Fibroblast of pulmonary artery (primary cell): ENCODE measurements around the gene TRIM71.

ENCODE experiments used
- DNase-seq: peaks from one replicate; pipeline ENCODE4 v3.0.0-alpha.2; 2010; ENCODE audit warnings: low read depth
- H3K4me3 ChIP-seq: replicated peaks from 2 replicates; pipeline ENCODE4 v1.5.1; 2011; ENCODE audit warnings: low read depth, mild to moderate bottlenecking, control low read depth, low read length, moderate library complexity
- TF ChIP-seq, protein P1 (sequence below): IDR thresholded peaks from 2 replicates; pipeline ENCODE4 v1.5.1; 2011; ENCODE audit warnings: mild to moderate bottlenecking, control low read depth, low read length, inconsistent platforms; ENCODE audit errors: missing control alignments

TRIM71 gene

DNA sequence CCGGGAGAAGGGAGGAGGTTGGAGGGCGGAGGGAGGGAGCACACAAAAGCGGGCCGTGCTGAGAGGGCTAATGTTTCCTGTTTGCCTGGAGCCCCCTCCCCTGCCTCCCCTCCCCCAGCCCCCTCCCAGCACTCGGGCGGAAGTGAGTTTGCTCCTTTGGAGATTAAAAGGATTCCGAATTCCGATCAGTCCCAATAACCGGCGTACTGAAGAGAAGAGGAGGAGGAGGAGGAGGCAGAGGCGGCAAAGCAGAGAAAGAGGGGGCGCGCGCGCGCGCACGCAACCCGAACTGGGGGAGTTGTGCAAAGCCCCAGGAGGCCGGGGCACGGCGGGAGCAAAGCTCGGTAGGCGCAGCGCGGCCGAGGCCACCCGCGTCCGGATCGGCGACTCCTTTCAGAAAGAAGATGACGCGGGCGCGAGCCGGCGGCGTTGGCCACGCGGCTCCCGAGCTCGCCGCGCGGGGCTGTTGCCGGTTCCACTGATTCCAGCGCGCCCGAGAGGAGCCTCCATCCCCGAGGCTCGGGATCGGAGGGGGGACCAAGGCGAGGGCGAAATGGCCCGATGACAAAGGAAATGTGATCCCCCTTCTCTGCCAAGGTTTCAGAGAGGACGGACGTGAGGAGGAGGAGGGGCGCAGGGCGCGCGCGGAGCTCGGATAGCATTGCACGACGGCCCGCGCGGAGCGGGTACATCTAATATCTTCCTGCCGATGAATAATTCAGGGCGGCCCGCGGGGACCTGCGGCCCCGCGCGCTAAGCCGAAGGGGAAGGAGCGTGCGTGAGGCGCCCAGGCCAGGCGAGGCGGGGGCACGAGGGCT, 1.1 kb upstream of the TRIM71 start:
- no peak overlapping the region for H3K4me3 ChIP-seq
- TF ChIP-seq, protein P1, sequence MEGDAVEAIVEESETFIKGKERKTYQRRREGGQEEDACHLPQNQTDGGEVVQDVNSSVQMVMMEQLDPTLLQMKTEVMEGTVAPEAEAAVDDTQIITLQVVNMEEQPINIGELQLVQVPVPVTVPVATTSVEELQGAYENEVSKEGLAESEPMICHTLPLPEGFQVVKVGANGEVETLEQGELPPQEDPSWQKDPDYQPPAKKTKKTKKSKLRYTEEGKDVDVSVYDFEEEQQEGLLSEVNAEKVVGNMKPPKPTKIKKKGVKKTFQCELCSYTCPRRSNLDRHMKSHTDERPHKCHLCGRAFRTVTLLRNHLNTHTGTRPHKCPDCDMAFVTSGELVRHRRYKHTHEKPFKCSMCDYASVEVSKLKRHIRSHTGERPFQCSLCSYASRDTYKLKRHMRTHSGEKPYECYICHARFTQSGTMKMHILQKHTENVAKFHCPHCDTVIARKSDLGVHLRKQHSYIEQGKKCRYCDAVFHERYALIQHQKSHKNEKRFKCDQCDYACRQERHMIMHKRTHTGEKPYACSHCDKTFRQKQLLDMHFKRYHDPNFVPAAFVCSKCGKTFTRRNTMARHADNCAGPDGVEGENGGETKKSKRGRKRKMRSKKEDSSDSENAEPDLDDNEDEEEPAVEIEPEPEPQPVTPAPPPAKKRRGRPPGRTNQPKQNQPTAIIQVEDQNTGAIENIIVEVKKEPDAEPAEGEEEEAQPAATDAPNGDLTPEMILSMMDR: no peak
- peak; percentile 10 for DNase-seq

DNA sequence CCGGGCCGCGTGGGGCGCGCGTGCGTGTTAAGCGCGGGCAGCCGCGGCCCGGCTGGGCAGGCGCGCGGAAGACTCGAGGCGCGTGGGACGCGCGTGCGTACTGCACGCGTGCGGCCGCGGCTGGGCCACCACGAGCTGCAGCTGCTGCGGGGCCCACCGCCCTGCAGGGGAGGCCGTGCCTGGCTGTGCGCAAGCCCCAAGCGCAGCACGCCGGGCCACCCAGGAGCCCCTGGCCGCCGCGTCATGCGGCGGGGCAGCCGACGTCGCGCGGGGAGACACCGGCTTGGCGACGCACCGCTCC, 590 bp upstream of the TRIM71 start:
- no peak overlapping the region for H3K4me3 ChIP-seq
- DNase-seq: no peak
- TF ChIP-seq, protein P1: no peak

DNA sequence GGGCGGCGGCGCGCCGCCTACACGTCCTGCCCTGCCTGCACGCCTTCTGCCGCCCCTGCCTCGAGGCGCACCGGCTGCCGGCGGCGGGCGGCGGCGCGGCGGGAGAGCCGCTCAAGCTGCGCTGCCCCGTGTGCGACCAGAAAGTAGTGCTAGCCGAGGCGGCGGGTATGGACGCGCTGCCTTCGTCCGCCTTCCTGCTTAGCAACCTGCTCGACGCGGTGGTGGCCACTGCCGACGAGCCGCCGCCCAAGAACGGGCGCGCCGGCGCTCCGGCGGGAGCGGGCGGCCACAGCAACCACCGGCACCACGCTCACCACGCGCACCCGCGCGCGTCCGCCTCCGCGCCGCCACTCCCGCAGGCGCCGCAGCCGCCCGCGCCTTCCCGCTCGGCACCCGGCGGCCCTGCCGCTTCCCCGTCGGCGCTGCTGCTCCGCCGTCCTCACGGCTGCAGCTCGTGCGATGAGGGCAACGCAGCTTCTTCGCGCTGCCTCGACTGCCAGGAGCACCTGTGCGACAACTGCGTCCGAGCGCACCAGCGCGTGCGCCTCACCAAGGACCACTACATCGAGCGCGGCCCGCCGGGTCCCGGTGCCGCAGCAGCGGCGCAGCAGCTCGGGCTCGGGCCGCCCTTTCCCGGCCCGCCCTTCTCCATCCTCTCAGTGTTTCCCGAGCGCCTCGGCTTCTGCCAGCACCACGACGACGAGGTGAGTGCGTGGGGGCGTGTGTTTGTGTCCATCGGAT, 602 bp downstream of the TRIM71 start:
- TF ChIP-seq, protein P1: no peak
- DNase-seq: no peak
- H3K4me3 ChIP-seq: no peak overlapping the region

DNA sequence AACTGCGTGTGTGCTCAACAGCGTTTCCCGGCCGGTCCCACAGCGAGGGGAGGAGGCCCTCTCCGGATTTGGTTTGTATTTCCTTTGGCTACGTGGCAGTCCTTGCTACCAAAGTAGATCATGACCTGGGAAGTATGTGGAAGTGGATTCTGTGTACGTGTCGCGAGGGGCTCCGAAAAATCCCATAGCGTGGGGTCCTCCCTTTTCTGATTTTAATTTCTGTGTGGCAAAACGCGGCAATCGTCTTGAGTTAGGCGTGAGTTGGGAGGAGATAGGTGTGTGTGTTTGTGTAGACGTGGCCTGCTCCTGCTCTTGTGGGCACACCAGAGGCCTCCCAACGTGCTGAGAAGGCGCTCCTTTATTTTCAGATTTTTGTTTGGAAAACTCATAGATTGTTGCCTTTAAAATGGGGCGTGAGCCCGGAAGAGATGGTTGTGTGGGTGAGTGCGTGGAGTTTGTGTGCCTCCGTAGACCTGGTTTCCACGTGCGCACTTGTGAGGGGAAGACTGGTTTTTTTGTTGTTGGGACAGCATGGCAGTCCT, 1.2 kb downstream of the TRIM71 start:
- H3K4me3 ChIP-seq: no peak overlapping the region
- TF ChIP-seq, protein P1: no peak
- DNase-seq: no peak

DNA sequence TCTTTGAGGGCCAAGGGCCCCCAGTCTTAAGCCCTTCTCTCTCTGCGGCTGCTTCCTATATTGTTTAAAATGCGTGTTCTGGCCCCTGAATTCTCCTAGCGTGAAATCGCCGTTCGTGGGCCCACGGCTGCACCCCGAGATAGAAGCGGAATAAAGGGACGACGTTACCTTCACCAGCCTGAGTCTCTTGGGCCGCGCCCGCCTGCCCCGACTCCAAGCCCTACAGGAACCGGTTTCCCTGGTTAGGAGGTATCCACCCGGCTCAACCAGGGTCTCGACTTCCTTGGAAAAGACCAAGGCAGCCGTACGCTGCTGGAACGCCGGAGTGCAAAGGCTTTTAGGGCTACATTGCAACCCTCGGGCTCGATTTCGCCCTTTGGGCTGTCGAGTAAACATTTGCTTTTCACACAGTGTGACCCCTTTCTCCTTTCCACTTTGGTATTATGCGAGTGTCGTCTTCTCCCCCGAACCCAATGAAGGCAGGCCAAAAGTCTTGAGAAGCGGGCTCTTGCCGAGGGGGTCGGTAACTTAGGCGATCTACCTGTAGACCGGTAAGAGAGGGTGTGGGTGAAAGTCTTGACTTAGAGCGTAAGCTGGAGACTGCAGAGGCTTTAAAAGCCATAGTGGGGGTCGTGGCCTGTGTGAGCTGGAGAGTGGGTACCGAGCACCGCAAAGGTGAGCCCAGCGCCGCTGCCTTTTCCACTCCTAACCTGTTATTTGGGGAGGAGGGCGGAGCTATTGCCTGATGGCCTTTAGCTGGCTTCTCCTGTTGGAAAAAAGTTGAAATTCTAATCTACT, 2.0 kb downstream of the TRIM71 start:
- TF ChIP-seq, protein P1: no peak
- no peak overlapping the region for H3K4me3 ChIP-seq
- DNase-seq: no peak

DNA sequence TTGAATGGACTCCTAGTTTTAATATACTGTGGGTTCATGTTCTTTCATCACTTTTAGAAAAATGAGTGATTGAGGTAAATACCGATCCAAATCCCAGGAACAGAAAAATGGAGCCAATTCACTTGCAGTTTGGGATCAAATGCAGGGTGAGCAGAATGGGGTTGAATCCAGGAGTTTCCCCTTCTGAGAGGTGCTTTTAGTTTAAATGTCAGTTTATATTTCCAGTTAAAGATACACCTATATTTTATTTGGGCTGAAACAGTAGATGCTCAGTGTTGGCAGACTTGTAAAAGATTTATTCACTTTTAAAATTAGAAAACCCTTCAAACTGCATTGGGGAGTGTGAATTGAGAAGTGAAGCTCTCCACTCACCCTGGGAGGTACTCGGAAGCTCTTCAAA, 2.6 kb downstream of the TRIM71 start:
- TF ChIP-seq, protein P1: no peak
- no peak overlapping the region for H3K4me3 ChIP-seq
- DNase-seq: no peak
